ENCODE results near the gene ATG2A. TPM values are rescaled to one million over a fixed set of nuclear protein-coding genes. Genes with fewer than 3 reads are reported as not detected.

Gene ATG2A
- total and polyA plus RNA-seq, 9 of the 15 experiments (the other 6 are each of a cell fraction or from before 2014, with no cell fraction given) = 0.25 to 45.9 (median 5.2) TPM

DNA sequence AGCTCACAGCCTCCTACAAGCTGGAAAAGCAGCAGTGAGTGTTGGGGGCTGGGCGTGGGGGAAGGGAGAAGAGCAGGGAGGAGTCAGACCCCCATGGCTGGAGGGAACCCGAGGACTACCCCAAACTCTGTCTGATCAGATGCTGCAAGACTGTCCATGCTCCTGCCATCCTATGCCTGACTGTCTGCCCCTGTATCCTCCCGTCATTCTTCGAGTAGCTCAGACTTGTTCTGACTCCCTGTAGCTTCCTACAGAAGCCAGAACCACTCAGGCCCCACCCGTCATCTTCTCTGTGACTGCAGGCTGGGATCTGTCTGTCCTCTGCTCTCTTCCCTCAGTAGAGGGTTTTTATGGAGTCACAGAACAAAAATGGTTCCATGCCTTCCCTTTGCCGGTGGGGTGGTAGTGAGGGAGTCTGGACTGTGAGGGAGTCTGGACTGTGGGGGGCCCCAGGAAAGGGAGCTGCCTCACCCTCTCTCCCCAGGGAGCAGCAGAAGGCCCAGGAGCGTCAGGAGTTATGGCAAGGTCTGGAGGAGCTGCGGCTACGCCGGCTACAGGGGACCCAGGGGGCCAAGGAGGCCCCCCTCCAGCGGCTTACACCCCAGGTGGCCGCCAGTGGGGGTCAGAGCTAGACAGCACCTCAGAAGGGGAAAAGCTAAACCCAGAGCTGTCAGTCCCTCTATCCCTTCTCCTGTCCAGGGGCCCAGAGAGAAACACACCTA lies 16.4 kb upstream of the ATG2A start:
- intact Hi-C loops (cut with micrococcal nuclease) (no loop called here), in situ Hi-C loops (cut with MboI) (no loop called here)
- no TSS peak for BruUV-seq (replicated peaks)
- Histone ChIP-seq H3K36me3 (ENCODE audit: control insufficient read depth, insufficient read depth, low read length) (peaks cover 7% of the 10 kb centered on the region; the same call in 1 of the 3 replicates), H3K79me2 (ENCODE audit: control insufficient read depth, insufficient read depth, low read length) (no peaks in the 10 kb centered on the region), H3K9me1 (ENCODE audit: control insufficient read depth, insufficient read depth, low read length) (no peaks in the 10 kb centered on the region), H3K4me3 (no peak overlapping the region), H4K20me1 (replicated peaks; ENCODE audit: control insufficient read depth, insufficient read depth, low read length) (no peaks in the 10 kb centered on the region; the same call in 1 of the 2 replicates), H3K27me3 (ENCODE audit: control insufficient read depth in 2 of 2, insufficient read depth in 2 of 2, low read length in 2 of 2) (no peaks in the 10 kb centered on the region), H2AFZ (ENCODE audit: low read depth, low read length) (no peak overlapping the region), H3K4me2 (ENCODE audit: insufficient read depth, low read length) (no peak overlapping the region), H3K9ac (ENCODE audit: insufficient read depth in 1 of 2, low read depth in 2 of 2, low read length in 2 of 2) (peak overlapping the region in 1 of 2 experiments; percentile 63; a peak in 2 of 4 replicates), H3K9me3 (replicated peaks; ENCODE audit: control insufficient read depth, insufficient read depth, low read depth, low read length) (no peaks in the 10 kb centered on the region), H3K4me1 (replicated peaks in 1 of 2; ENCODE audit: control insufficient read depth in 2 of 2, insufficient read depth in 2 of 2, low read length in 2 of 2) (peaks cover 8 to 28% of the 10 kb centered on the region in 2 experiments; a peak in 4 of 5 replicates), H3K27ac (ENCODE audit: extremely low read depth, low read depth, low read length) (no peak overlapping the region)
- DNase-seq (ENCODE audit: extremely low read depth in 1 of 4, low spot score in 3 of 4) (no peak), FAIRE-seq (no peak), ATAC-seq (peak; percentile 39)
- 73% methylated on average over 10 of the region's 12 CpGs for WGBS (ENCODE audit: insufficient coverage, low coverage, missing lambda C conversion rate)
- CTCF ChIA-PET (ENCODE audit: low intra/inter-chr PET ratio) = no interaction called here
- POLR2A ChIA-PET = interaction anchor here (1.9 kb wide), 1 partner anchor 9 kb away, joined by 14 read pairs; the partner anchor contains the start of gene PPP2R5B
- TF ChIP-seq, protein P1, sequence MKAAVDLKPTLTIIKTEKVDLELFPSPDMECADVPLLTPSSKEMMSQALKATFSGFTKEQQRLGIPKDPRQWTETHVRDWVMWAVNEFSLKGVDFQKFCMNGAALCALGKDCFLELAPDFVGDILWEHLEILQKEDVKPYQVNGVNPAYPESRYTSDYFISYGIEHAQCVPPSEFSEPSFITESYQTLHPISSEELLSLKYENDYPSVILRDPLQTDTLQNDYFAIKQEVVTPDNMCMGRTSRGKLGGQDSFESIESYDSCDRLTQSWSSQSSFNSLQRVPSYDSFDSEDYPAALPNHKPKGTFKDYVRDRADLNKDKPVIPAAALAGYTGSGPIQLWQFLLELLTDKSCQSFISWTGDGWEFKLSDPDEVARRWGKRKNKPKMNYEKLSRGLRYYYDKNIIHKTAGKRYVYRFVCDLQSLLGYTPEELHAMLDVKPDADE (conservative IDR thresholded peaks at IDR 0.05; ENCODE audit: control insufficient read depth, low read depth, low read length) = no peak
- TF ChIP-seq PRPF4 (IDR thresholded peaks at IDR 0.05; ENCODE audit: insufficient read depth, low read depth, low read length, poor library complexity, severe bottlenecking) = no peak
- TF ChIP-seq ETS2 (tag; IDR thresholded peaks at IDR 0.05; ENCODE audit: borderline replicate concordance, poor library complexity, severe bottlenecking) = no peak
- TF ChIP-seq SETDB1 (IDR thresholded peaks at IDR 0.05; ENCODE audit: low read length) = no peak
- TF ChIP-seq EP400 (IDR thresholded peaks at IDR 0.05) = no peak
- TF ChIP-seq JUND (IDR thresholded peaks at IDR 0.05; ENCODE audit: borderline replicate concordance, low read depth, low read length) = no peak
- no peak for TF ChIP-seq JUND (tag; IDR thresholded peaks at IDR 0.05; ENCODE audit: borderline replicate concordance, low read depth, low read length)

Data from K562 (cell line).